ENCODE results near the gene DEDD. TPM values are rescaled to one million over a fixed set of nuclear protein-coding genes. Genes with fewer than 3 reads are reported as not detected.
A peak's percentile ranks its signal among the peaks of the same experiment; 100 is the strongest.

Gene DEDD
- 26.8 and 28.8 TPM in 2 replicates for total RNA-seq
- polyA plus RNA-seq (2012): 39.4 TPM

- DNase-seq (ENCODE audit: low read depth): peak; percentile 97
These were observed at the start of gene DEDD for GRCh38 chr1:161132410-161133219. DEDD (minus strand) TSS chr1:161132667; CDS start chr1:161124462, 8,205 bp downstream.

DNA sequence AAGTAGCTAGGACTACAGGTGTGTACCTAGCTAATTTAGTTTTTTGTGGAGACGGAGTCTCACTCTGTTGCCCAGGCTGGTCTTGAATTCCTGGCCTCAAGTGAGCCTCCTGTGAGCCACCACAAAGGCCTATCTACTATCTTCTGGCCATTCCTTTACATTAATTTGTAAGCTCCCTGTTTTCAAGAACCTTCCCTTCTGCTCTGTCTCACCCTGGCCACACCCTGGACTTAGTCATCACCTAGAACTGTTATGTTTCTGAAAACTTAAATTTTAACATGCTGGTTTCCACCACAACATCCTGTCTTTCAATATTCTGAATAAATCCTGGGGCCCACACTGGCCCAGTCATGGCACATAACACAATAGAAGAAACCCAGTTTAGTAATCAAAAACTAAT, 49.7 kb upstream of the DEDD start:
- DNase-seq (ENCODE audit: low read depth): no peak

DNA sequence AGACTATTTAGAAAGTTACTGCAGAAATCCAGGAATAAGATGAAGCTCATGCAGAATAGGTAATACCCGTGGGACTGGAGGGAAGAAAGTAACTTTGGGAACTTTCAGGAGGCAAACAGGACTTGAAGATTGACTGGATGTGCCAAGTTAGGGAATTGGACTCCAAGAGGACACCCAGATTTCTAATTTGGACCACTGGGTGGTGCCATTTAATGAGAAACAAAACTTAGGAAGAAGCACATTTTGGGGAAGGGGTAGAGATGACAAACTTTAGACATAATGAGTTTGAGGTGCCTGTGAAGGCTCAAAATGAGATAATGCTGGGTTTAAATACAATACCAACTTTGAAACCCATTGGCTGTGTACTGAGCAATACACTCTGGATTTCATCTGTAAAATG, 48.2 kb upstream of the DEDD start:
- DNase-seq (ENCODE audit: low read depth): peak; percentile 65

- no peak for DNase-seq (ENCODE audit: low read depth)
These were observed 47.2 kb upstream of the DEDD start for GRCh38 chr1:161179698-161180097.

GRCh38 chr1:161177936-161178244, 45.4 kb upstream of the DEDD start:
- DNase-seq (ENCODE audit: low read depth): no peak

- DNase-seq (ENCODE audit: low read depth): peak; percentile 80
These were observed 44.9 kb upstream of the DEDD start, which contains the start of gene B4GALT3 for GRCh38 chr1:161177112-161177935. B4GALT3 (minus strand) TSS chr1:161177507; CDS start chr1:161176060, 1,447 bp downstream.

- DNase-seq (ENCODE audit: low read depth): no peak
These were observed 44.1 kb upstream of the DEDD start for GRCh38 chr1:161176468-161177111.

DNA sequence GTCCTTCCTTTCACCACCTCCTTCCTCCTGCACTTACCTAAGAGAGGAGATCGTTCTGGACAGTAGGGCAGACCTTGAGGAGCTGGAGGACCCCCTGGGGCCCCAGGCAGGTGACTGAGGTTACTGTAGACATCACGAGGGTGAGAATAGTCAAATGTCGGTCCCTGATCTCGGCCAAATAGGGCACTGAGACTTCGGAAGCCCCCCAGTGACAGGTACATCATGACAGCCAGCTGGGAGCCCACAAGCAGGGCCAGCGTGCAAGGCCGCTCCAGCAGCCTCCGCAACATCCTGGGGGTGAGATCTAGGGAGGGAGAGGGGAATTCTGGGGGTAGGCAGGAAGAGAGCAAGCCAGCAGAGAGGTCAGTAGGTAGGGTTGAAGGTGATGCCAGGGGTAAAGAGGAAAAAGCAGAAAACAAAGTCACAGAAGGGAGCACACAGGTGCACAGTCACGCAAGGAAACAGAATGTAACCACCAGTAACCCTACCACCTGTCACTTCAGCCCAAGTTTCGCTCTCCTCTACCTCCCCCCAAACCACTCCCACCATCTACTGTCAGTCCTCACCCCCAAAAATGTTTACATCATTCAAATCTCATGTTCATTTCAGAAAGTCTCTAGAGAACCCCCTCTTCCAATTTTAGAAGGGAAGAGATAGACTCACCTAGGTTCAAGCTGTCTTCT, 43.4 kb upstream of the DEDD start:
- no peak for DNase-seq (ENCODE audit: low read depth)

DNA sequence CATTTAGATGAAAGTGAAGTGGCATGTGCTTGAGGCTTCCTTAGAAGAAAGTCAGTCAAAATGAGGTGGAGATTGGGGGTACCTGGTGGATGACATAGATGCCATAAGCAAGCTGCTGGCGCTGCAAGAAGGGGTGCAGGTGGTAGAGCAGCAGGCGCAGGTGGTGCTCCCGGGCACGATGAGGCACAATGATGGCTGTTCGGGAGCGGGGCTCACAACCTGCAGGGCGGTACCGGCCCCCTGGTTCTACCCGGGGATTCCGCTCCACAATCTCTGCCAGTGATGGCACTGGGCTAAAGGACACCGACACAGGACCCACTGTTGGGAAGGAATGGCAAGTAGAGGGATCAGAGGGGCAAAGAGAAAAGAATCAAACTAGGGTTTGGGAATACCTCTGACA, 42.4 kb upstream of the DEDD start:
- no peak for DNase-seq (ENCODE audit: low read depth)

GRCh38 chr1:161173711-161174110, 41.2 kb upstream of the DEDD start:
- no peak for DNase-seq (ENCODE audit: low read depth)

DNA sequence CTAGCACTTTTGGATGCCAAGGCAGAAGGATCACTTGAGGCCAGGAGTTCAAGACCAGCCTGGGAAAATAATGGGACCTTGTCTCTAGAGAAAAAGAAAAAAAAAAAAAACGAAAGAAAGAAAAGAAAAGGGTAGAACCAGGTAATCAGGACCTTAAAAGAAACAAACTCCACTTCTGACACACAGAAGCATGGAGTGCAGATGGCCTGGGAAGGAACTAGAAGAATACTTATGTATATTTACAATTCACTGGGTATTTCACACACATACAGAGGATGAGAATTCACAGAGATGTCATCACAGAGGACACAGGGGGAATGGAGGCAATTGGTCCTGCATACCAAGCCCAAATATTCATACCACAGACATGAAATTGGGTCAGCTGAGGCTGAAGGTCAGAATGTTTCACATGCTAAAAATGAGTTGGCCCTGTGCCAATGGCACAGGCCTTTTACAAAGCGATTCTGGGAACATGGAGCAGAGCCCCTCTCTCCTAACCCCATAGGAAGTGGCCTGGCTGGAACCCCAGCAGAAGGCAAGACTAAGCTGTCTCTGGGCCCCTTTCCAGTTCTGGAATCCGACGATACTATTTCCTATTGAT, 40.4 kb upstream of the DEDD start:
- DNase-seq (ENCODE audit: low read depth): peak; percentile 74

- DNase-seq (ENCODE audit: low read depth): no peak
These were observed 39.9 kb upstream of the DEDD start for GRCh38 chr1:161172349-161172748.

- DNase-seq (ENCODE audit: low read depth): no peak
These were observed 39.2 kb upstream of the DEDD start for GRCh38 chr1:161171696-161172095.

GRCh38 chr1:161171191-161171590, 38.7 kb upstream of the DEDD start:
- DNase-seq (ENCODE audit: low read depth): no peak

DNA sequence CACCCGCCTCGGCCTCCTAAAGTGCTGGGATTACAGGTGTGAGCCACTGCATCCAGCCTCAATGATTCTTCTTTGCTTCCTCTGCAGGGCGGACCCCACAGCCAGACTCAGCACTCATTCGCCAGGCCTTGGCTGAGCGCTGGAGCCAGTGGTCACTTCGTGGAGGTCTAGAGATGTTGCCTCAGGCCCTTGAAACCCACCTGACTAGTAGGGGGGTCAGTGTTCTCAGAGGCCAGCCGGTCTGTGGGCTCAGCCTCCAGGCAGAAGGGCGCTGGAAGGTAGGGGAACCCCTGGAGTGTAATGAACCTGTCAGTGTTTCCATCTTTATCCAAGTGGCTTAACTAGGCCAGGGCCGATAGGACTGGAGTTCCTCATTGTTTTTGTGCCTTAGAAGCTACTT, 36.4 kb upstream of the DEDD start:
- DNase-seq (ENCODE audit: low read depth): no peak

- no peak for DNase-seq (ENCODE audit: low read depth)
These were observed 34.4 kb upstream of the DEDD start for GRCh38 chr1:161166669-161167548.

DNA sequence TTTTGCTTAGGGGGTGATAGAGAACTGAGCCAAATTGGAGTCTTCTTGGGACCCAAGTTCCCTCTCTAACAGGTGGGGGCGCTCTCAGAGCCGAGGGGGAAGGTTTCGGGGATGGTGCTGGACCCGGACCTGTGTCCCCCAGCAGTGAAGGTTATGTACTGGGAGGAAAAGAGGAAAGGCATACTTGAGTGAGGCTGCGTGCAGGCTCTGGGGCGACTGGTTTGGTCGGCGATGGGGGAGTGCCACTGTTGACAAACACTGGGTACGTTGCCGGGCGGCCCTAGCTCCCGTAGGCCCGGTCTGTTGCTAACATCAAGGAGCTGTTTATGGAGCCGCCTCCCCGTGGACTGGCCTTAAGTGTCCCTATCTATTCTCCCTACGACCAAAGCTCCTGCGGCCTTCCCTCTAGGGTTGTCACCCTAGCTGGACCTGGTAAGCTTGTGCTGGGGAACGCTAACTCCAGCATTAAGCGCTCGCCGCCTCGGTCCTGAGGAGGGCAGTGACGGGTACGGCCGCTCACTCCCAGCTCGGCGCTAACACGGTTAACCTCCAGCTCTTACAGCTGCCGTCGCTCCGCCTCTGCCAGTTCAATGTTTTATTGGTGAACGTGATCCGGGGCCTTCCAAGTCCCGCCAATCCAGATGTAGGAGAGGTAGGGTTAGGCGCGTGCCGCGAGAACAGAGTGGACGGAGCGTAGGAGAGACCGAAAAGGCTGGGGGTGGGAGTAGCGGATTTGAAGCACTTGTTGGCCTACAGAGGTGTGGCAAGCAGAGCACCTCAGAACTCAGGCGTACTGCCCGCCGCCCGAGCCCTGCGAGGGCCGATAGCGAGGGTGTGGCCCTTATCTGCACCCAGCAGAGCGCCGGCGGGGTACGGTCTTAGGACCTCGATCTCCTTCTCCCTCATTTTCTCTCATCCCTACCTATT, 33.5 kb upstream of the DEDD start, which contains the start of gene PPOX:
Gene PPOX (plus strand): TSS at position 685 of the 927 bp plus-strand sequence. CDS start 422 bp downstream, outside the sequence.
- DNase-seq (ENCODE audit: low read depth): peak; percentile 99

DNA sequence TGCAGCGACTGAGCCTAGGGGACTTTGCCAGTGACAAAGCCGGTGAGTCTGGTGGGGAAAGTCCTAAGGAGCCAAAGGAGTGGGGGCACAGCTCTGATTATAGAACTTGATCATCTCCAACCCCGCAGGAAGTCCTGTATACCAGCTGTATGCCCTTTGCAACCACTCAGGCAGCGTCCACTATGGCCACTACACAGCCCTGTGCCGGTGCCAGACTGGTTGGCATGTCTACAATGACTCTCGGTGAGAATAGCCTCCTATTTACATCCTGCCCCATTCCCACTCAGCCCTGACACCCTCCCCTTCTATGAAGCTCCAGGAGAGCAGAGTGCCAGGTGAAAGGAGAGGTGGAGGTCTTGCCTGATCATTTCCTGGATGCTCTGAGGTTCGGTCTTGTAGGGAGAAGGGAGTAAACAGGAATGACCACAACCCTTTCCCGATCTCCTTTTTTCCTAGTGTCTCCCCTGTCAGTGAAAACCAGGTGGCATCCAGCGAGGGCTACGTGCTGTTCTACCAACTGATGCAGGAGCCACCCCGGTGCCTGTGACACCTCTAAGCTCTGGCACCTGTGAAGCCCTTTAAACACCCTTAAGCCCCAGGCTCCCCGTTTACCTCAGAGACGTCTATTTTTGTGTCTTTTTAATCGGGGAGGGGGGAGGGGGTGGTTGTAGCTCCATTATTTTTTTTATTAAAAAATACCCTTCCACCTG, 32.6 kb upstream of the DEDD start:
- DNase-seq (ENCODE audit: low read depth): no peak
